Panc1 (cell line): ENCODE results near the gene JAML. TPM values are rescaled to one million over a fixed set of nuclear protein-coding genes. Genes with fewer than 3 reads are reported as not detected.

Experiments used
- ATAC-seq: fragments of 200-7000 bp; cut with Tn5 transposase; 2 replicates; pipeline ENCODE4 v1.9.1; 2020; ENCODE audit warnings: mild to moderate bottlenecking, moderate library complexity
- BruUV-seq: library from RNA; stranded (reverse); fragments of 400-500 nt; replicated peaks from 2 replicates; lab custom pipeline; 2021; lab: Mats Ljungman, UMichigan
- CTCF ChIA-PET: fragments of 300-600 bp; sonication (Branson Sonifier 250); formaldehyde crosslinking; loops from one replicate; lab custom pipeline; 2022; ENCODE audit warnings: antibody characterized with exemption; lab: Charles Lee
- POLR2A ChIA-PET: fragments of 300-600 bp; sonication (Branson Sonifier 250); formaldehyde crosslinking; loops from one replicate; lab custom pipeline; 2022; ENCODE audit warnings: antibody characterized with exemption; lab: Charles Lee
- DNase-seq: peaks from one replicate; pipeline ENCODE4 v3.0.0-alpha.2; 2010; ENCODE audit warnings: low read depth, low spot score
- H3K27ac ChIP-seq: 2 replicates; pipeline ENCODE4 v1.5.1; 2011; ENCODE audit warnings: mild to moderate bottlenecking, low read length, inconsistent platforms
- H3K27me3 ChIP-seq: fragments of 200-500 bp; sonication (Bioruptor generic); 2 replicates; pipeline ENCODE4 v1.6.0; 2014; ENCODE audit warnings: low read length, inconsistent platforms; ENCODE audit not compliant: control insufficient read depth, insufficient read depth
- H3K36me3 ChIP-seq: fragments of 200-500 bp; sonication (Bioruptor generic); 2 replicates; pipeline ENCODE4 v1.5.1; 2014; ENCODE audit warnings: inconsistent platforms, mild to moderate bottlenecking, low read length, moderate library complexity; ENCODE audit not compliant: control insufficient read depth, insufficient read depth
- H3K4me1 ChIP-seq: 2 replicates; pipeline ENCODE4 v1.5.1; 2011; ENCODE audit warnings: inconsistent platforms, mild to moderate bottlenecking, low read length, moderate library complexity; ENCODE audit not compliant: control insufficient read depth, insufficient read depth
- H3K4me3 ChIP-seq, 2 experiments: 2 replicates each; pipeline ENCODE4 v1.5.1; 2011 to 2012; ENCODE audit warnings: low read depth in 2 of 2, low read length in 2 of 2, mild to moderate bottlenecking in 2 of 2, inconsistent platforms in 1 of 2, moderate library complexity in 1 of 2
- H3K9me3 ChIP-seq: fragments of 200-500 bp; sonication (Bioruptor generic); 2 replicates; pipeline ENCODE4 v1.5.1; 2014; ENCODE audit warnings: low read depth, mild to moderate bottlenecking, inconsistent platforms, low read length, moderate library complexity; ENCODE audit not compliant: control insufficient read depth, insufficient read depth
- CTCF ChIP-seq: fragments of 450-650 bp; IDR thresholded peaks from 2 replicates; pipeline ENCODE4 v1.5.1; 2017; ENCODE audit warnings: mild to moderate bottlenecking
- POLR2AphosphoS5 ChIP-seq: IDR thresholded peaks from 2 replicates; pipeline ENCODE4 v1.6.1; 2012; ENCODE audit warnings: mild to moderate bottlenecking, low read depth, low read length, moderate library complexity
- SIN3A ChIP-seq: IDR thresholded peaks from 2 replicates; pipeline ENCODE4 v1.6.1; 2012; ENCODE audit warnings: low read depth, mild to moderate bottlenecking, low read length, moderate library complexity, borderline replicate concordance; ENCODE audit not compliant: insufficient read depth
- TCF7L2 ChIP-seq: IDR thresholded peaks from 2 replicates; pipeline ENCODE4 v1.6.1; 2011; ENCODE audit warnings: mild to moderate bottlenecking, low read depth, low read length, inconsistent platforms
- in situ Hi-C: cut with HindIII; loops from 2 replicates; pipeline ENCODE4 v1.10.0; 2016; ENCODE audit warnings: low sequenced_read_pairs, low pct_unique_long_range_greater_than_20kb
- intact Hi-C: fragments of 100-400 bp; cut with micrococcal nuclease; formaldehyde crosslinking; loops from one replicate; pipeline ENCODE4 v1.10.0; 2022; ENCODE audit not compliant: unreplicated experiment
- total RNA-seq: library from RNA; stranded (reverse); gene quantifications from one replicate; pipeline ENCODE4 v1.2.1, GENCODE V29; 2021; ENCODE audit not compliant: unreplicated experiment
- TF ChIP-seq, protein P1 (sequence below), 2 experiments: IDR thresholded peaks; 2 replicates each; pipeline ENCODE4 v1.6.1; 2011 to 2012; ENCODE audit warnings: low read depth in 2 of 2, control low read depth in 1 of 2, low read length in 1 of 2, mild to moderate bottlenecking in 1 of 2, moderate library complexity in 1 of 2; ENCODE audit not compliant: insufficient read depth in 1 of 2

The JAML gene
- total RNA-seq, 1 experiment from 2014 or later = 0.39 TPM

DNA sequence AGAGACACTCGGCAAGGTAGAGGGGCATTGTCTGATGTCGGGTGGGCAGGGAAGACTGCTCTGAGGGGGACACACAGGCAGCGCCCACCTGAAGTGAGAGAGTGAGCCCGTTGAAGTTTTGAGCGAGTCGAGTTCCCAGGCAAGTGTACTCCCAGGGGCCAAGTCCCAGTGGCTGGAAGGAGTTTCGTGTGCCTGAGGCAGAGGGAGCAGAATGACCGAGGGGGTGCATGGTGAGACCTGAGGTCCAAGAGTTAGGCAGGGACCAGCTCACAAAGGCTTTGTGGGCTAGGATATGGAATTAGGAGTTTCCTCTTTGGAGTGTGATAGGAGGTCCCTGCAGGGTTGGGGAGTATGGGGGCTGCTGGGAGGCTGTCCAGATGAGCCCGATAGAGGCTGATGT, 54.6 kb downstream of the JAML start:
- BruUV-seq = no TSS peak
- ChIA-PET POLR2A (no interaction called here), CTCF (interaction anchor here (0.6 kb wide), 1 partner anchor 1169 kb away, joined by 4 read pairs; no protein-coding TSS in a partner anchor)
- H3K9me3 ChIP-seq = no peaks in the 10 kb centered on the region
- in situ Hi-C loops (no loop called here), intact Hi-C loops (loop anchor here (2.0 kb wide), 1 partner anchor 21 kb away; no protein-coding TSS in a partner anchor)
- DNase-seq = no peak
- no peak overlapping the region for H3K4me3 ChIP-seq
- TF ChIP-seq CTCF (no peak), TCF7L2 (no peak), POLR2AphosphoS5 (no peak), SIN3A (no peak)
- TF ChIP-seq, protein P1, sequence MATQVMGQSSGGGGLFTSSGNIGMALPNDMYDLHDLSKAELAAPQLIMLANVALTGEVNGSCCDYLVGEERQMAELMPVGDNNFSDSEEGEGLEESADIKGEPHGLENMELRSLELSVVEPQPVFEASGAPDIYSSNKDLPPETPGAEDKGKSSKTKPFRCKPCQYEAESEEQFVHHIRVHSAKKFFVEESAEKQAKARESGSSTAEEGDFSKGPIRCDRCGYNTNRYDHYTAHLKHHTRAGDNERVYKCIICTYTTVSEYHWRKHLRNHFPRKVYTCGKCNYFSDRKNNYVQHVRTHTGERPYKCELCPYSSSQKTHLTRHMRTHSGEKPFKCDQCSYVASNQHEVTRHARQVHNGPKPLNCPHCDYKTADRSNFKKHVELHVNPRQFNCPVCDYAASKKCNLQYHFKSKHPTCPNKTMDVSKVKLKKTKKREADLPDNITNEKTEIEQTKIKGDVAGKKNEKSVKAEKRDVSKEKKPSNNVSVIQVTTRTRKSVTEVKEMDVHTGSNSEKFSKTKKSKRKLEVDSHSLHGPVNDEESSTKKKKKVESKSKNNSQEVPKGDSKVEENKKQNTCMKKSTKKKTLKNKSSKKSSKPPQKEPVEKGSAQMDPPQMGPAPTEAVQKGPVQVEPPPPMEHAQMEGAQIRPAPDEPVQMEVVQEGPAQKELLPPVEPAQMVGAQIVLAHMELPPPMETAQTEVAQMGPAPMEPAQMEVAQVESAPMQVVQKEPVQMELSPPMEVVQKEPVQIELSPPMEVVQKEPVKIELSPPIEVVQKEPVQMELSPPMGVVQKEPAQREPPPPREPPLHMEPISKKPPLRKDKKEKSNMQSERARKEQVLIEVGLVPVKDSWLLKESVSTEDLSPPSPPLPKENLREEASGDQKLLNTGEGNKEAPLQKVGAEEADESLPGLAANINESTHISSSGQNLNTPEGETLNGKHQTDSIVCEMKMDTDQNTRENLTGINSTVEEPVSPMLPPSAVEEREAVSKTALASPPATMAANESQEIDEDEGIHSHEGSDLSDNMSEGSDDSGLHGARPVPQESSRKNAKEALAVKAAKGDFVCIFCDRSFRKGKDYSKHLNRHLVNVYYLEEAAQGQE (IDR thresholded peaks at IDR 0.05; ENCODE audit: insufficient read depth in 1 of 2, low read depth in 2 of 2, low read length in 1 of 2) = no peak
- no peaks in the 10 kb centered on the region for H3K36me3 ChIP-seq
- no peaks in the 10 kb centered on the region for H3K4me1 ChIP-seq
- peaks cover 10% of the 10 kb centered on the region for H3K27me3 ChIP-seq
- ATAC-seq = no peak
- H3K27ac ChIP-seq = no peak overlapping the region

GRCh38 chr11:118169300-118170140, 55.3 kb downstream of the JAML start:
- H3K36me3 ChIP-seq = no peaks in the 10 kb centered on the region
- H3K4me3 ChIP-seq = no peak overlapping the region
- POLR2A ChIA-PET = no interaction called here
- no TSS peak for BruUV-seq
- no peaks in the 10 kb centered on the region for H3K9me3 ChIP-seq
- peaks cover 10% of the 10 kb centered on the region for H3K27me3 ChIP-seq
- in situ Hi-C loops (no loop called here), intact Hi-C loops (loop anchor here (2.0 kb wide), 1 partner anchor 21 kb away; no protein-coding TSS in a partner anchor)
- no peak for DNase-seq
- H3K27ac ChIP-seq = no peak overlapping the region
- ATAC-seq = no peak
- TF ChIP-seq SIN3A (no peak), TCF7L2 (no peak), CTCF (no peak), POLR2AphosphoS5 (no peak)
- TF ChIP-seq, protein P1 (IDR thresholded peaks at IDR 0.05; ENCODE audit: insufficient read depth in 1 of 2, low read depth in 2 of 2, low read length in 1 of 2) = no peak
- no peaks in the 10 kb centered on the region for H3K4me1 ChIP-seq
- CTCF ChIA-PET = interaction anchor here (0.6 to 0.8 kb wide), 3 partner anchors 15 to 362 kb away, joined by 3 to 7 read pairs (median 7); no protein-coding TSS in a partner anchor
